NAMALWA (cell line): ENCODE results near the gene CLASRP.

Experiments used
- DNase-seq: peaks from one replicate; pipeline ENCODE4 v3.0.0-alpha.2; 2015; ENCODE audit warnings: low spot score

The CLASRP gene

GRCh38 chr19:45063851-45064801, 25.3 kb downstream of the CLASRP start:
- no peak for DNase-seq

- DNase-seq: no peak
These were observed 28.2 kb downstream of the CLASRP start for GRCh38 chr19:45066921-45067661.

- DNase-seq: no peak
These were observed 29.2 kb downstream of the CLASRP start for GRCh38 chr19:45068041-45068440.

GRCh38 chr19:45069056-45069455, 30.2 kb downstream of the CLASRP start:
- peak; percentile 30 for DNase-seq

GRCh38 chr19:45070214-45070613, 31.4 kb downstream of the CLASRP start:
- no peak for DNase-seq

- no peak for DNase-seq
These were observed 32.2 kb downstream of the CLASRP start for GRCh38 chr19:45070861-45071544.

- DNase-seq: no peak
These were observed 32.7 kb downstream of the CLASRP start for GRCh38 chr19:45071545-45071938.

- no peak for DNase-seq
These were observed 33.3 kb downstream of the CLASRP start for GRCh38 chr19:45071969-45072790.

GRCh38 chr19:45074744-45075300, 36.0 kb downstream of the CLASRP start:
- DNase-seq: no peak

GRCh38 chr19:45075301-45076028, 36.6 kb downstream of the CLASRP start:
- peak; percentile 92 for DNase-seq

- peak; percentile 91 for DNase-seq
These were observed 37.4 kb downstream of the CLASRP start, which contains the start of gene ZNF296 for GRCh38 chr19:45076029-45076850. TSS of gene ZNF296 (minus strand) at chr19:45076478. CDS start at chr19:45076373, 105 bp downstream.

GRCh38 chr19:45076851-45077730, 38.2 kb downstream of the CLASRP start:
- peak; percentile 25 for DNase-seq

GRCh38 chr19:45078390-45079062, 39.7 kb downstream of the CLASRP start:
- no peak for DNase-seq

GRCh38 chr19:45079063-45079910, 40.4 kb downstream of the CLASRP start, which contains the start of gene GEMIN7:
TSS of gene GEMIN7 (plus strand) at chr19:45079260. CDS start at chr19:45090115, 10,855 bp downstream.
- peak; percentile 87 for DNase-seq

GRCh38 chr19:45079911-45080370, 41.1 kb downstream of the CLASRP start:
- DNase-seq: no peak

GRCh38 chr19:45082170-45082569, 43.3 kb downstream of the CLASRP start:
- no peak for DNase-seq

GRCh38 chr19:45086480-45086879, 47.6 kb downstream of the CLASRP start:
- DNase-seq: no peak
